ENCODE results near the gene RAB3D. TPM values are rescaled to one million over a fixed set of nuclear protein-coding genes. Genes with fewer than 3 reads are reported as not detected.

The RAB3D gene
- total and polyA plus RNA-seq, 10 of the 15 experiments (the other 5 are each of a cell fraction or from before 2014, with no cell fraction given) = 1.1 to 15.7 (median 6.2) TPM

DNA sequence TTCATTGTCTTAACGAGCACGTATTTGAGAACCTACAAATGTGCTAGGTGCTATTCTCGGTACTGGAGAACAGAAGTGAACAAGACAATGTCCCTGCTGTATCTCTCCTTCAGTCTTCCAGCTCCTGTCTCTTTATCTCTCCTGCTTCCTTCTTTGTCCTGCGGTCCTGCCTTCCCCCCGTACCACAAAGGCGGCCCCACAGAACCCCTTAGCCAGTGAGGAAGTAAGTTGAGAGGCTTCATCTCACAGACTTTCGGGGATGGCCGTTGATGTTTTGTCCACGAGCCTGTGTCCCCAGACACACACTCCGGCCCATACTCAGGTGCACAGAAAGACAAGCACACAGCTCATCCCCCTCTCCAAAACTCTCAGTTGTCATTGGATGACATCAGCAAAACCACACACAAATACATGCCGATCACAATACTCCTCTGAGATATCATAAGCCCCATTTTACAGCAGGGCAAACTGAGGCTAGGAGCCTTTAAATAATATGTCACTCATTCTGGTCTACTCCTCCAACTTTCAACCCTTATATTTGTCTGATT, 34.5 kb upstream of the RAB3D start (continued):
- TF ChIP-seq, protein P1, sequence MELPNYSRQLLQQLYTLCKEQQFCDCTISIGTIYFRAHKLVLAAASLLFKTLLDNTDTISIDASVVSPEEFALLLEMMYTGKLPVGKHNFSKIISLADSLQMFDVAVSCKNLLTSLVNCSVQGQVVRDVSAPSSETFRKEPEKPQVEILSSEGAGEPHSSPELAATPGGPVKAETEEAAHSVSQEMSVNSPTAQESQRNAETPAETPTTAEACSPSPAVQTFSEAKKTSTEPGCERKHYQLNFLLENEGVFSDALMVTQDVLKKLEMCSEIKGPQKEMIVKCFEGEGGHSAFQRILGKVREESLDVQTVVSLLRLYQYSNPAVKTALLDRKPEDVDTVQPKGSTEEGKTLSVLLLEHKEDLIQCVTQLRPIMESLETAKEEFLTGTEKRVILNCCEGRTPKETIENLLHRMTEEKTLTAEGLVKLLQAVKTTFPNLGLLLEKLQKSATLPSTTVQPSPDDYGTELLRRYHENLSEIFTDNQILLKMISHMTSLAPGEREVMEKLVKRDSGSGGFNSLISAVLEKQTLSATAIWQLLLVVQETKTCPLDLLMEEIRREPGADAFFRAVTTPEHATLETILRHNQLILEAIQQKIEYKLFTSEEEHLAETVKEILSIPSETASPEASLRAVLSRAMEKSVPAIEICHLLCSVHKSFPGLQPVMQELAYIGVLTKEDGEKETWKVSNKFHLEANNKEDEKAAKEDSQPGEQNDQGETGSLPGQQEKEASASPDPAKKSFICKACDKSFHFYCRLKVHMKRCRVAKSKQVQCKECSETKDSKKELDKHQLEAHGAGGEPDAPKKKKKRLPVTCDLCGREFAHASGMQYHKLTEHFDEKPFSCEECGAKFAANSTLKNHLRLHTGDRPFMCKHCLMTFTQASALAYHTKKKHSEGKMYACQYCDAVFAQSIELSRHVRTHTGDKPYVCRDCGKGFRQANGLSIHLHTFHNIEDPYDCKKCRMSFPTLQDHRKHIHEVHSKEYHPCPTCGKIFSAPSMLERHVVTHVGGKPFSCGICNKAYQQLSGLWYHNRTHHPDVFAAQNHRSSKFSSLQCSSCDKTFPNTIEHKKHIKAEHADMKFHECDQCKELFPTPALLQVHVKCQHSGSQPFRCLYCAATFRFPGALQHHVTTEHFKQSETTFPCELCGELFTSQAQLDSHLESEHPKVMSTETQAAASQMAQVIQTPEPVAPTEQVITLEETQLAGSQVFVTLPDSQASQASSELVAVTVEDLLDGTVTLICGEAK (IDR thresholded peaks at IDR 0.05; ENCODE audit: borderline replicate concordance) = no peak
- TF ChIP-seq, protein P2, sequence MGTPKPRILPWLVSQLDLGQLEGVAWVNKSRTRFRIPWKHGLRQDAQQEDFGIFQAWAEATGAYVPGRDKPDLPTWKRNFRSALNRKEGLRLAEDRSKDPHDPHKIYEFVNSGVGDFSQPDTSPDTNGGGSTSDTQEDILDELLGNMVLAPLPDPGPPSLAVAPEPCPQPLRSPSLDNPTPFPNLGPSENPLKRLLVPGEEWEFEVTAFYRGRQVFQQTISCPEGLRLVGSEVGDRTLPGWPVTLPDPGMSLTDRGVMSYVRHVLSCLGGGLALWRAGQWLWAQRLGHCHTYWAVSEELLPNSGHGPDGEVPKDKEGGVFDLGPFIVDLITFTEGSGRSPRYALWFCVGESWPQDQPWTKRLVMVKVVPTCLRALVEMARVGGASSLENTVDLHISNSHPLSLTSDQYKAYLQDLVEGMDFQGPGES (IDR thresholded peaks at IDR 0.05) = no peak
- TF ChIP-seq YBX1 (IDR thresholded peaks at IDR 0.05) (no peak), TARDBP (IDR thresholded peaks at IDR 0.05; ENCODE audit: borderline replicate concordance) (no peak), NFIC (IDR thresholded peaks at IDR 0.05; ENCODE audit: low read depth, low read length) (no peak), CEBPZ (IDR thresholded peaks at IDR 0.05; ENCODE audit: low read depth, low read length) (no peak)
- TF ChIP-seq, protein P3, sequence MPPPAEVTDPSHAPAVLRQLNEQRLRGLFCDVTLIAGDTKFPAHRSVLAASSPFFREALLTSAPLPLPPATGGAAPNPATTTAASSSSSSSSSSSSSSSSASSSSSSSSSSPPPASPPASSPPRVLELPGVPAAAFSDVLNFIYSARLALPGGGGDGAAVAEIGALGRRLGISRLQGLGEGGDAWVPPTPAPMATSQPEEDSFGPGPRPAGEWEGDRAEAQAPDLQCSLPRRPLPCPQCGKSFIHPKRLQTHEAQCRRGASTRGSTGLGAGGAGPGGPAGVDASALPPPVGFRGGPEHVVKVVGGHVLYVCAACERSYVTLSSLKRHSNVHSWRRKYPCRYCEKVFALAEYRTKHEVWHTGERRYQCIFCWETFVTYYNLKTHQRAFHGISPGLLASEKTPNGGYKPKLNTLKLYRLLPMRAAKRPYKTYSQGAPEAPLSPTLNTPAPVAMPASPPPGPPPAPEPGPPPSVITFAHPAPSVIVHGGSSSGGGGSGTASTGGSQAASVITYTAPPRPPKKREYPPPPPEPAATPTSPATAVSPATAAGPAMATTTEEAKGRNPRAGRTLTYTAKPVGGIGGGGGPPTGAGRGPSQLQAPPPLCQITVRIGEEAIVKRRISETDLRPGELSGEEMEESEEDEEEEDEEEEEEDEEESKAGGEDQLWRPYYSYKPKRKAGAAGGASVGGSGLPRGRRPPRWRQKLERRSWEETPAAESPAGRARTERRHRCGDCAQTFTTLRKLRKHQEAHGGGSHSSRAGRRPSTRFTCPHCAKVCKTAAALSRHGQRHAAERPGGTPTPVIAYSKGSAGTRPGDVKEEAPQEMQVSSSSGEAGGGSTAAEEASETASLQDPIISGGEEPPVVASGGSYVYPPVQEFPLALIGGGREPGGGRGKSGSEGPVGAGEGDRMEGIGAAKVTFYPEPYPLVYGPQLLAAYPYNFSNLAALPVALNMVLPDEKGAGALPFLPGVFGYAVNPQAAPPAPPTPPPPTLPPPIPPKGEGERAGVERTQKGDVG (CRISPR knock-in tag; IDR thresholded peaks at IDR 0.05) = no peak

All from GM12878 (cell line).